Mucosa of descending colon (tissue), 3 donors: ENCODE results near the gene INTS14. TPM values are rescaled to one million over a fixed set of nuclear protein-coding genes. Genes with fewer than 3 reads are reported as not detected.
"Not testable (repeated sequence)": the region's sequence is repeated elsewhere in the genome, so short reads cannot be mapped to it uniquely, and the experiment has no call there.

ENCODE experiments used
- ATAC-seq: fragments of 200-7000 bp; cut with Tn5 transposase; one replicate; pipeline ENCODE4 v1.9.1; 2020; ENCODE audit warnings: mild to moderate bottlenecking, moderate library complexity
- DNase-seq, 3 donors: peaks; one replicate each; pipeline ENCODE4 v3.0.0-alpha.2; 2020
- H3K36me3 ChIP-seq: fragments of 200-600 bp; one replicate; pipeline ENCODE4 v1.8.0; 2021; ENCODE audit warnings: low read depth, mild to moderate bottlenecking
- H3K4me1 ChIP-seq: fragments of 200-600 bp; one replicate; pipeline ENCODE4 v1.8.0; 2021; ENCODE audit warnings: low read depth, mild to moderate bottlenecking
- H3K4me3 ChIP-seq: fragments of 200-600 bp; one replicate; pipeline ENCODE4 v1.8.0; 2021; ENCODE audit warnings: mild to moderate bottlenecking
- H3K9me3 ChIP-seq: fragments of 200-600 bp; one replicate; pipeline ENCODE4 v1.8.0; 2021; ENCODE audit warnings: mild to moderate bottlenecking
- intact Hi-C, 2 donors: fragments of 100-400 bp; cut with DNase I in 1 of 2; cut with micrococcal nuclease in 1 of 2; formaldehyde crosslinking; loops; one replicate each; pipeline versions ENCODE4 v1.11.0 to v1.11.1; 2022; cut with DNase I, micrococcal nuclease
- total RNA-seq, 3 donors: library from RNA; stranded (reverse); fragmentation: NEBNext Ultra II Directional in 2 of 3; extraction: Animal tissue kit (Norgen Biotek cat#: 25700) in 2 of 3; gene quantifications; one replicate each; pipeline versions ENCODE4 v1.2.1 to v1.2.4, GENCODE V29; 2021 to 2023
- TF ChIP-seq, protein P1 (sequence below): fragments of 200-600 bp; IDR thresholded peaks from one replicate; pipeline ENCODE4 v1.8.0; 2022; ENCODE audit warnings: antibody characterized with exemption, mild to moderate bottlenecking
- donor health status: DM: no; HTN: no; CAD: no; lungs with moderate emphysema.
- donor health status: DM: no; HTN: no; CAD: no.
- donor health status: DM: no; HTN: yes; CAD: no.

INTS14 gene
- total RNA-seq, 3 donors from 2014 or later: 30.1 to 37.5 (median 31.9) TPM

DNA sequence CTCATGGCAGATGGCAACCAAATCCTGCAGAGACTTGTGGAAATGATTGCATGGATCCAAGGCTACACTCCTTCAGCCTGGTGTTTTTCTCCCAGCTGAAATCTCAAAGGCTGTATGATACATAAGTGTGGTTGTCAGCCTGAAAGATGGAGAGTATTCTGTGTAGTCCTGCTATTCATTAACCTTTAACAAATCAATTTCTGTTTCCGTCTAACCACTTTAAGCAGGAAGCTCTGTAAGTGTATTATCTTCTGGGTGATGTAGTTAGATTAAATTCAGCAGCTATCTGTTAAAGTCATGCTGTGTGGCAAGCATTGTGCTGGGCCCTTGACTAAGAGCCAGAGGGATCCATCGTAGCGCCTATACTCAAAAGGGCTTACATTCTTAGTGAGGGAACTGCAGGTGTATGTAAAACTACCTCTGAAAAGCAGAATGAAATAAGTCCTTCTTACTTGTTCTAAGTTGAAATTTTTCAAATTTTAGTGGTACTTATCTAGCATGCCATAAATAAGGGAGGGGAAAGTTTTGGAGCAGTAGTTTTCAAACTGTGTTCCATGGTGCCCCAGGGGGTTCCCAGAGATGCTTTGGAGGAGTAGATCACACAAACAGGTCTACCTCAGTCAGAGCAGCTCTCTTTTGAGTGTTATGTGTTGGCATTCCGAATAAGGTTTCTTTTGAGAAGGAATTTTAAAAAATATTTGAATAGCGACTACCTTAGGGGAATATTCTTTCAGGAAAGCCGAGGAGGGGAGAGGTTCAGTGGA is 51.8 kb downstream of the INTS14 start:
- TF ChIP-seq, protein P1, sequence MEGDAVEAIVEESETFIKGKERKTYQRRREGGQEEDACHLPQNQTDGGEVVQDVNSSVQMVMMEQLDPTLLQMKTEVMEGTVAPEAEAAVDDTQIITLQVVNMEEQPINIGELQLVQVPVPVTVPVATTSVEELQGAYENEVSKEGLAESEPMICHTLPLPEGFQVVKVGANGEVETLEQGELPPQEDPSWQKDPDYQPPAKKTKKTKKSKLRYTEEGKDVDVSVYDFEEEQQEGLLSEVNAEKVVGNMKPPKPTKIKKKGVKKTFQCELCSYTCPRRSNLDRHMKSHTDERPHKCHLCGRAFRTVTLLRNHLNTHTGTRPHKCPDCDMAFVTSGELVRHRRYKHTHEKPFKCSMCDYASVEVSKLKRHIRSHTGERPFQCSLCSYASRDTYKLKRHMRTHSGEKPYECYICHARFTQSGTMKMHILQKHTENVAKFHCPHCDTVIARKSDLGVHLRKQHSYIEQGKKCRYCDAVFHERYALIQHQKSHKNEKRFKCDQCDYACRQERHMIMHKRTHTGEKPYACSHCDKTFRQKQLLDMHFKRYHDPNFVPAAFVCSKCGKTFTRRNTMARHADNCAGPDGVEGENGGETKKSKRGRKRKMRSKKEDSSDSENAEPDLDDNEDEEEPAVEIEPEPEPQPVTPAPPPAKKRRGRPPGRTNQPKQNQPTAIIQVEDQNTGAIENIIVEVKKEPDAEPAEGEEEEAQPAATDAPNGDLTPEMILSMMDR: no peak
- H3K9me3 ChIP-seq: no peaks in the 10 kb centered on the region
- no peak overlapping the region for H3K4me3 ChIP-seq
- H3K4me1 ChIP-seq: no peaks in the 10 kb centered on the region
- no peaks in the 10 kb centered on the region for H3K36me3 ChIP-seq
- no peak for ATAC-seq
- no peak for DNase-seq
- intact Hi-C loops: no loop called here

DNA sequence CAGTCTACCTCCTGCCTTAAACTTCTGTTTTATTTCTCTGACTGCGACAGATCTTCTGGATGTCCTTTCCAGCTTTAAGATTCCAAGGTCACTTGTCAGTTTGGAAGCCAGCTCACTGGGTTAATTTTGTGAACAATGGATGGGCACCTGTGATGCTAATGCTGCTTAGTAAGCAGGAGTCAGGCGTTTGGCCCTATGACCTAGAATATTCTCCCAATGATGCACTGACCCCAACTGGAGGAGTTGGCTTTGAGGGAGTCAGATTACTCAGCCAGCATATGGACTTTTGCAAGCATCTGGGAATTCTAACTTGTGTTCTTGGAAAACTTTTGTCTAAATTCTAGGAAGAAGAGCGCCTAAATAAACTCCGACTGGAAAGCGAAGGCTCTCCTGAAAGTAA is 52.6 kb downstream of the INTS14 start:
- DNase-seq: no peak

DNA sequence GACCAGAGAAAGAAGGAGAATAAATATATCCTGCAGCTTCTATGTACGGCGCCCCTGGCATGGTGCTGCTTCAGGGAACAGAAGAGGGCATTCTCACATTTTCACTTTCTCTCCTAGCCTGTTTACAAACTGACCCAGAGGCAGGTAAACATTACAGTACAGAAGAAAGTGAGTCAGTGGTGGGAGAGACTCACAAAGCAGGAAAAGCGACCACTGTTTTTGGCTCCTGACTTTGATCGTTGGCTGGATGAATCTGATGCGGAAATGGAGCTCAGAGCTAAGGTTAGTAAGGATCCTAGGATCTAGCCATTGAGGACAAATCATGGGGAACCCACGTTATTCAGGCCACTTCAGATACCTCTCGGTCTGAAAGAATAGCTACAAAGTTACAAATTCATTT is 54.3 kb downstream of the INTS14 start:
- TF ChIP-seq, protein P1: no peak
- DNase-seq (no peak), ATAC-seq (no peak)
- H3K9me3 ChIP-seq: no peaks in the 10 kb centered on the region
- intact Hi-C loops: no loop called here
- no peaks in the 10 kb centered on the region for H3K36me3 ChIP-seq
- H3K4me1 ChIP-seq: no peaks in the 10 kb centered on the region
- H3K4me3 ChIP-seq: no peak overlapping the region

More for the DNA sequence above, 52.6 kb downstream of the INTS14 start:
- H3K4me1 ChIP-seq: no peaks in the 10 kb centered on the region
- TF ChIP-seq, protein P1: no peak
- intact Hi-C loops: no loop called here
- H3K4me3 ChIP-seq: no peak overlapping the region
- H3K9me3 ChIP-seq: no peaks in the 10 kb centered on the region
- ATAC-seq: no peak
- H3K36me3 ChIP-seq: no peaks in the 10 kb centered on the region

DNA sequence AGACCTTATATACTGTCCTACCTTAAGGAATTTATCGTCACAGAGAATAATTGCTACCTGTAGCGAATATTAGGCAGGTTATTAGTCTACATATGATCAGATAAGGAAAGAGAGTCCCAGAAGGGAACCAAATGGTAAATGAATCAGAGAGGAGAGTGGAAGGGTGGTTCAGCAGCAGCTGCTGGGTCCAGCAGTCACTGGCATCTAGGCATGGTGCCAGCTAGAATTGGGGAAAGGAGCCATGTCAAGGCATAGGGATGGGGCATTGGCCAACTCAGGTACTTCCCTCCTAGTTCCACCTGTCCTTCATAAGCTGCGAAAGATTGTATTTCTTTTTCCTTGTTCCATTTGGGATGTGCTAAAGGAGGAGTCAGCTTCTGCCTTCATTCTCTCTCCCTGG is 57.2 kb downstream of the INTS14 start:
- intact Hi-C loops: no loop called here
- ATAC-seq: no peak
- Histone ChIP-seq H3K9me3 (no peaks in the 10 kb centered on the region), H3K4me3 (no peak overlapping the region), H3K36me3 (no peaks in the 10 kb centered on the region), H3K4me1 (no peaks in the 10 kb centered on the region)
- DNase-seq: no peak
- TF ChIP-seq, protein P1: no peak

DNA sequence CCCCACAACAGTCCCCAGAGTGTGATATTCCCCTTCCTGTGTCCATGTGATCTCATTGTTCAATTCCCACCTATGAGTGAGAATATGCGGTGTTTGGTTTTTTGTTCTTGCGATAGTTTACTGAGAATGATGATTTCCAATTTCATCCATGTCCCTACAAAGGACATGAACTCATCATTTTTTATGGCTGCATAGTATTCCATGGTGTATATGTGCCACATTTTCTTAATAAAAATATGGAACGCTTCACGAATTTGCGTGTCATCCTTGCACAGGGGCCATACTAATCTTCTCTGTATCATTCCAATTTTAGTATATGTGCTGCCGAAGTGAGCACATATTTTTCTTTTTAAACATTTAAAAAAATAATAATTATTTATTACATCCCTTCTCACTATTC is 58.1 kb downstream of the INTS14 start:
- not testable (repeated sequence) for H3K36me3 ChIP-seq, ATAC-seq

DNA sequence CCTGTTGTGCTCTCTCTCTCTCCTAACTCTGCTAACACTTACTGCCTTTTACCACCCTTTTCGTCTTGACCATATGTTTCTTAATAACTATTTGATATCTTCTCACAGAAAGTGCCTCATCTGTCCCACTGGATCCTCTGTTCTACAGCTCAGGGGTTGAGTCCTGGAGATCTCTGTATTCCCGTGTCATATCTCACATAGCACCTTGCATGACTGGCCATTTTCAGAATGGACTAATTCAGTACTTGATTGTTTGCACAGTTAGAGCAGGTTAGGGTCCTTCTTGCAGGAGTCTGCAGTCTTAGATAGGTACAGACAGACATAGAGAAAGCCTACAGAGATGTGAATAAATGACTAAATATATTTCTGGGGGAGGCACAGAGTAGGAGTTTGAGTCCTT is 59.7 kb downstream of the INTS14 start:
- TF ChIP-seq, protein P1: no peak
- no peak for ATAC-seq

More for the DNA sequence above, 58.1 kb downstream of the INTS14 start:
- intact Hi-C loops, H3K4me1 ChIP-seq, H3K9me3 ChIP-seq, H3K4me3 ChIP-seq, DNase-seq: not testable (repeated sequence)

More for the DNA sequence above, 59.7 kb downstream of the INTS14 start:
- H3K9me3 ChIP-seq: no peaks in the 10 kb centered on the region
- H3K4me3 ChIP-seq: no peak overlapping the region
- no peaks in the 10 kb centered on the region for H3K4me1 ChIP-seq
- DNase-seq: no peak
- intact Hi-C loops: no loop called here
- H3K36me3 ChIP-seq: no peaks in the 10 kb centered on the region
